SW 1271 (cell line): ENCODE measurements around the gene STARD10.

Experiments
- DNase-seq, 2 experiments: peaks; one replicate each; lab custom pipeline; 2025; lab: John Stamatoyannopoulos, UW

The STARD10 gene

GRCh38 chr11:72744474-72744873, 49.4 kb downstream of the STARD10 start:
- DNase-seq: no peak

GRCh38 chr11:72743321-72744221, 50.3 kb downstream of the STARD10 start:
- DNase-seq: no peak

- no peak for DNase-seq
These were observed 51.1 kb downstream of the STARD10 start for GRCh38 chr11:72742513-72743320.

GRCh38 chr11:72741849-72742512, 51.9 kb downstream of the STARD10 start:
- DNase-seq: no peak

GRCh38 chr11:72741429-72741833, 52.4 kb downstream of the STARD10 start:
- DNase-seq: no peak

- DNase-seq: no peak
These were observed 53.1 kb downstream of the STARD10 start for GRCh38 chr11:72740562-72741428.

- no peak for DNase-seq
These were observed 53.8 kb downstream of the STARD10 start for GRCh38 chr11:72740060-72740424.

GRCh38 chr11:72739240-72740059, 54.4 kb downstream of the STARD10 start:
- no peak for DNase-seq

GRCh38 chr11:72738199-72739141, 55.4 kb downstream of the STARD10 start:
- peak; percentile 17 to 26 for DNase-seq

- DNase-seq: no peak
These were observed 56.5 kb downstream of the STARD10 start for GRCh38 chr11:72737336-72737735.

GRCh38 chr11:72736452-72737069, 57.3 kb downstream of the STARD10 start:
- peak; percentile 83 to 88 for DNase-seq

- DNase-seq: peak in 1 of 2 experiments; percentile 38
These were observed 58.3 kb downstream of the STARD10 start for GRCh38 chr11:72735495-72736027.

- no peak for DNase-seq
These were observed 61.5 kb downstream of the STARD10 start for GRCh38 chr11:72732329-72732728.

- no peak for DNase-seq
These were observed 63.1 kb downstream of the STARD10 start for GRCh38 chr11:72730737-72731136.

- DNase-seq: no peak
These were observed 63.6 kb downstream of the STARD10 start for GRCh38 chr11:72730243-72730642.

GRCh38 chr11:72727521-72727920, 66.3 kb downstream of the STARD10 start:
- no peak for DNase-seq

GRCh38 chr11:72726266-72727220, 67.3 kb downstream of the STARD10 start:
- DNase-seq: no peak

- DNase-seq: no peak
These were observed 68.2 kb downstream of the STARD10 start for GRCh38 chr11:72725724-72726028.
